Occipital lobe (tissue), 2 donors: ENCODE data around the gene FBLIM1. TPM values are rescaled to one million over a fixed set of nuclear protein-coding genes. Genes with fewer than 3 reads are reported as not detected.

ENCODE experiments used
- DNase-seq: peaks from one replicate; lab custom pipeline; 2025; lab: John Stamatoyannopoulos, UW
- total RNA-seq: library from RNA; depleted of rRNA; stranded (reverse); fragments of >200 nt; gene quantifications from one replicate; pipeline ENCODE4 v1.2.3, GENCODE V29; 2014

The FBLIM1 gene, protein sequence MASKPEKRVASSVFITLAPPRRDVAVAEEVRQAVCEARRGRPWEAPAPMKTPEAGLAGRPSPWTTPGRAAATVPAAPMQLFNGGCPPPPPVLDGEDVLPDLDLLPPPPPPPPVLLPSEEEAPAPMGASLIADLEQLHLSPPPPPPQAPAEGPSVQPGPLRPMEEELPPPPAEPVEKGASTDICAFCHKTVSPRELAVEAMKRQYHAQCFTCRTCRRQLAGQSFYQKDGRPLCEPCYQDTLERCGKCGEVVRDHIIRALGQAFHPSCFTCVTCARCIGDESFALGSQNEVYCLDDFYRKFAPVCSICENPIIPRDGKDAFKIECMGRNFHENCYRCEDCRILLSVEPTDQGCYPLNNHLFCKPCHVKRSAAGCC
- total RNA-seq: 11.4 TPM

DNA sequence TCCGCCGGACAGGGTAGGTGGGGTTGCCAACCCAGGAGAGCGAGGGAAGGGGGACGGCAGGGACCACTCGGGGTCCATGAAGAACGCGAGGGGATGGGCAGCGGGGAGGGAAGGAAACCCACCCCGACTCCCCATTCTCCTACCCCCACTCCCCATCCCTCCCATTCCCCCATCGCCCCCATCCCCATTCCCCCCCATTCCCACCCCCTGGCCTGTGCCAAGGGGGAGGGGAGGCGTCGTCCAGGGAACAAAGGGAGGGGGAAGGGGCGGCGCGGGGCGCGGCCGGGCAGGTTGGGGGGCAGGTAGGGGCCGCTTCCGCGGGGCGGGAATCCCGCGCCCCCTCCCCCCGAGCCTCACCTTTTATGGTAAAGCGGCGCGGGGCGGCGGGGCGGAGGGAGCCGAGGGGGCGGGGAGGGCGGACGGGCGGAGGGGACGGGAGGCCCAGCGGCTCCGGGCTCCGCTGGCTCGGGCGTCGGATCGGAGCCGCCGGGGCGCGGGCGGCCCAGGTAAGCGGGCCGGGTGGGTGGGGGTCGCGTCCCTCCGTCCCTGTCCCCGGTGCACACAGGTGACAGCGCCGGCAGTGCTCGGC is at the start of gene FBLIM1:
Gene FBLIM1, plus strand, starts transcription at position 453 of the 589 bp plus-strand sequence. CDS start 6,189 bp downstream, outside the sequence.
- DNase-seq: no peak

DNA sequence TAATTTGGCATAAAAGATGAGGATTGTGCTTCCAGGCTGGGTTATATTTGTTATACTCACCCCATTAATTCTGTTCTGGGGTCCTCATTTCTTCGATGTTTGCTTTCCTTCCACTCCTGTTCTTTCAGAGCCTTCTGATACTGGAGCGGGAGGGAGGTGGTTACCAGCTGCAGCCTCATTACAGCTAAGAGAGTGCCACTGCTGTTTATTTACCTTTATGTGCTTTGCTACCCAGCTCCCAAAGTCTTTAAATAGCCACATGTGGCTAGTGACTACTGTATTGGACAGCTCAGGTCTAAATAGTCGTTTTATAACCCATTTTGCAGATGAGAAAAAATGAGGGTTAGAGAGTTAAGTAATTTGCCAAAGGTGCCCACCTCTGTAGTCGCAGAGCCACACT is 49.4 kb upstream of the FBLIM1 start:
- no peak for DNase-seq

DNA sequence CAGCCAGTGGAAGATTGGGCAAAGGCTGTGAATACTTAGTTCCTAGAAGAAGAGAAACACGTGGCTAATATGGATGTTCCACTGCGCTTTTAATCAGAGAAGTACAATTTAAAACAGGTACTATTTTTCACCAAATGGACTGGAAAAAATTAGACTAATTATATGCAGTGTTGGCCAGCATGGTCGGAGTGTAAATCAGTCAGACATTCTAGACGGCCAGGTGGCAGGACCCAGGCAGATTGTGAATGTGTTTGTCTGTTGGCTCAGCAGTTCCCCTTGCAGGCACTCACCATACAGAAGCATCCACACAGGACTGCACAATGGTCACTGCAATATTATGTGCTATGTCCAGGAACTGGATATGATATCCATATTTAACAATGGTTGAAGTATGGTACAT is 46.4 kb upstream of the FBLIM1 start:
- no peak for DNase-seq

DNA sequence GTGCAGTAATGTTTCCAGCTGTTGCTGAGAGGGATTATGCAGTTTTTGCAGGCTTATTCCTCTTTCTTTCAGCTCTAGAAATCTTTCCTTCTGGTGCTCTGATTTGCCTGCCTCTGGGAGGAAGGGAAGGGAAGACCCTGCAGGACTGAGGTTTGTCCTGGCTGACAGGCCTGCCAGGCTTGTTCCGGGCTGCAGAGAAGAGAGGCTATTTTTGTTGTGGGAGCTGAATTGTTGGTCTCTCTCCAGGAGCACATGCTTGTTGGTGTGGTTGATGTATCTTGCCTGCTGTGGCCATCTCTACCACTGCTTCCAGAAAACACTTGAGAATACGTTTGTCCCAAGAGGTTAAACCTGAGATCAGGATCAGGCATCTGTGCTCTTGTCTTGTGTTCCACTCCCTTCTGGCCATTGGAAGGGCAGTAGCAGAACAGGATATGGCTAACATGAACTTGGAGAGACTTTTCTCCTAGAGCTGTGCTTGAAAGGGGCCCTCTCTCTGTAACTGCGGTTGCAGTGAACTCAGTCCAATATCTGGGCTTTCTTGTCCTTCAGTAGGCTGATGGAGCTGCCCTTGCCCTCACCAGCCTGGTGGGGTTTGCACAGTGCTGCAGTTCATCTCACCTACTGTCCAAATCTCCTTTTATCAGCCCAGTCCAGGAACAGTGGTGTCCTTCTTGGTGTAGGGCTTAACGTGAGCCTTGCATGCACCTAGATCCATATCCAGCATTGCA is 44.0 kb upstream of the FBLIM1 start:
- DNase-seq: peak; percentile 43

DNA sequence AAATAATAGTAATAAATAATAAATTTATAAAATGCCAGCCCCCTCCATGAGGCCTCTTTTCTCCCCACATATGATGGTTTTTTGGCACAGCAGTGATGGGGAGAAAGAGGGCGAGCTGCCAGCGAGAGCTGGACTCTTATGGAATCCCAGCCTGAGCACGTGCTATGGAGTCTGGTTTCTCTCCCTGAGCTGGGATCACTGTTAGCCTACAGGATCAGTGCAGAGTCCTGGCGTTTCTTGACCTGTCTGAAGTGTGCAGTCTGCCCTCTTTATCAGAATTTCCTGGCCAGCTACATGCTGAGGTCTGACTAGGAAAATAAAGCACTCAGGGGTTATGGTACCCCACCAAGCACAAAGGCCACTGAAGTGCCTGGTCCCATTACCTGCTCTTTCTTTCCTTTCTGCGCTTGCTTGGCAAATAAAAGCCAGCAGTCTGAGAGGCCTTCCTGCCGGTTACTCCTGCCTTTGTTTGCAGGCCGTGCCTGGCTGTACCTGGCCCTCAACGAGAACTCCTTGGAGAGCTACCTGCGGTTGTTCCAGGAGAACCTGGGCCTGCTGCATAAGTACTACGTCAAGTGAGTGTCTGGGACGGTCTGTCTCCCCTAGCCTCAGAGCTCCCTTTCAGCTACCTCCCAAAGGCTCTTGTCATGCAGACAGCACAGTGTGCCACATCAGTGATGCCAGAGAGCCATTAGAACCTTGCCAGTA is 41.0 kb upstream of the FBLIM1 start:
- no peak for DNase-seq

DNA sequence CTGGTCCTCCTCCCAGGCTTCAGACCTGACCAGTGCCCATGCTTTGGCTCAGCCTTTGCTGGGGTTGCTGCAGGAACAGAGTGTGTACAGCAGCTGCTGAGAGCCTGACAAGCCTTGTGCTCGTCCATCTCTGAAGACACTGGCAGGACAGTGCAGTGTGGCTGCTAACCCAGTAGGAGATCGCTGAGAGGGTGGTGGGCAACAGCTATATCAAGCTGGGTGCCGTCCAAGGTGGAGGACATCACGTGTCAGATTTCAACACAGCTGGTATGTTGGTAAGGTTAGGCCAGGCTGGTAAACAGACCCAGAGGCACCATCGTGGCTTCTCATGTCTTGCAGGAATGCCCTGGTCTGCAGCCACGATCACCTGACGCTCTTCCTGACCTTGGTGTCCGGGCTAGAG is 40.4 kb upstream of the FBLIM1 start:
- DNase-seq: no peak

DNA sequence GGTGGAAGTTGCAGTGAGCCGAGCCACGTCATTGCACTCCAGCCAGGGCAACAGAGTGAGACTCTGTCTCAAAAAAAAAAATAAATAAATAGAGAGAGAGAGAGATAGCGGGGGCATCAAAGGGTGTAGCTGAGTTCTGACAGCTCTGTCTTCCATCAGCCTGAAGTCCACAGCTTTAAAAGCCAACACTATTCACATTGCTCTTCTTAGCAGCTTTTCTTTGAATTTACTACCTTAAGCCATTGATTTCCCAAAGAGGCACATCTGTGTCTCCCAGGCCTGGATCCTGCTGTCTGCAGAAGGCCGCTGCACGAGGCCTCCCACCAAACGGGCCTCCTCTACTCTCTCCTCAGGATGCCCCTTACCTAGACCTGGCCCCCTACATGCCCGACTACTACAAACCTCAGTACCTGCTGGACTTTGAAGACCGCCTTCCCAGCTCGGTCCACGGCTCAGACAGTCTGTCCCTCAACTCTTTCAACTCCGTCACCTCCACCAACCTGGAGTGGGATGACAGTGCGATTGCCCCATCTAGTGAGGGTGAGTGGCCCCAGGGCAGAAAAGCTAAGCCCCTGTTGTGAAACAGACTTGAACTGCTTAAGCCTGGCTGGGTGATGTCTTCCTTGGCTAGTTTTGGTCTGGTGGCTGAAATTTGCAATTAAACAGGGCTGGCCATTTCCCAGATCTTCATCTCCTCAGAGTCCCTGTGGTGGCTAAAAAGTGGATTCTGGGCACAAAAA is 39.0 kb upstream of the FBLIM1 start:
- no peak for DNase-seq

DNA sequence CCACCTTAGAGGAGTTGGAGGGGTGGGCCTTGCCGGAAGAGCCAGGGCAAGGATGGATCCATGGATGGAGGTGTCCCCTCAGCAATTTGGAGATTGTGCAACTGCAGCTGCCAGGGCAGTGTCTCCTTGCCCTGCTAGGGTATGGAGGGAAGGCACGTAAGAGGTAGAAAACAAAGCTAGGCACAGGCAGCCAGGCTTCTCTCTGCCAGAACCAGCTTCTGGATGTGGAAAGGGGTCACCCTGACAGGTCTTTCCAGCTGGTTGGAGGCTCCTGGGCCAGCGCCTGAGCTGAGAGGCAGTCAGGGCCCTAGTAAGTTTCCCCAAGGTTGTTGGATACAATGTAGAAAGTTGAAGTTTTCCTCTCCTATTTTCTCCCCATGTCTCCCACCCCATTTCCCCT is 37.7 kb upstream of the FBLIM1 start:
- DNase-seq: no peak

DNA sequence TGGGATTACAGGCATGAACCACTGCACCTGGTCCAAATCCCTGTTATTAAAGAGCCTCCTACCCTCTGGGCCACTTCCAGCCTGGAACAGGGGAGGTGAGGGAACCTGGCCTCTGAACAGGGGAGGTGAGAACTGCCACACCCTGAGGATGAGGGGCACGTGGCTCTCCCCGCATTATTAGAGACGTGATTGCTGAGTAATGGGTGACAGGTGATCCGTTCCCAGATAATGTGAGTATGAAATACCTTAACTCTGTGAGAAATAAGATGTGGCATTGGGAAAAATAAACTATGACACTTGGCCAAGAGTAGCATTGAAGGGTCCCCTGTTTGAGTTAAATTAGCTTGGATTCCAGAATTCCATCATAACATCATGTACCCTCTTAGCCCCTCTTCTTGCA is 36.2 kb upstream of the FBLIM1 start:
- DNase-seq: no peak

DNA sequence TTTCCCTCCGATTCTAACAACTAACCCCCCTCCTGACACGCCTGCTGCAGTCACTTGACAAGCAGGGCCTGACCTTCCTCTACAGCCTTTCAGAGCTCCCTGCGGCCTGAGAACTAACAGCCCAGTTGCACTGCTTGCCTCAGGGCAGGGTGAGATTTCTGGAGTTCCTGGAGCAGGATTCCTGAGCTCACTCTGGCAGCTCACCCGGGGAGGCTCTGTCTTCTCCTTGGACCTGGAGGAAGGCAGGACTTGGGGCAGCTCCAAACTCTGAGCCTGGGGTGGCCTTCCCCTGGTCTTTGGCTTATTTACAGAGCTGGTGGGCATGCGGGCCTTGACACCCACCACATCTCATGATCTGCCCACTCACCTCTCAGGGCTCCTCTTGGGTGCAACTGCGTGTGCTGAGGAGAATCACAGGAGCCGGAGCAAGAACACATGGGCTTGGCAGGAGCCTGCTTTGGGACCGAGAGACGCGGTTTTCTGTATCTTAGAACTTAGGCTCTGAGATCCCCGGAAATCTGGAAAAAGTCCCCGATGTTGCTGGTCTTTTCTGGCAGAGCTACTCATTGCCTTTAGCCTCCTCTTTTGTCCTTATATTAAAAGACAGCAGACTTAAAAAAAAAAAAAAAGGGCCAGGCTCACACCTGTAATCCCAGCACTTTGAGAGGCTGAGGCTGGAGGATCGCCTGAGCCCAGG is 35.6 kb upstream of the FBLIM1 start:
- no peak for DNase-seq

DNA sequence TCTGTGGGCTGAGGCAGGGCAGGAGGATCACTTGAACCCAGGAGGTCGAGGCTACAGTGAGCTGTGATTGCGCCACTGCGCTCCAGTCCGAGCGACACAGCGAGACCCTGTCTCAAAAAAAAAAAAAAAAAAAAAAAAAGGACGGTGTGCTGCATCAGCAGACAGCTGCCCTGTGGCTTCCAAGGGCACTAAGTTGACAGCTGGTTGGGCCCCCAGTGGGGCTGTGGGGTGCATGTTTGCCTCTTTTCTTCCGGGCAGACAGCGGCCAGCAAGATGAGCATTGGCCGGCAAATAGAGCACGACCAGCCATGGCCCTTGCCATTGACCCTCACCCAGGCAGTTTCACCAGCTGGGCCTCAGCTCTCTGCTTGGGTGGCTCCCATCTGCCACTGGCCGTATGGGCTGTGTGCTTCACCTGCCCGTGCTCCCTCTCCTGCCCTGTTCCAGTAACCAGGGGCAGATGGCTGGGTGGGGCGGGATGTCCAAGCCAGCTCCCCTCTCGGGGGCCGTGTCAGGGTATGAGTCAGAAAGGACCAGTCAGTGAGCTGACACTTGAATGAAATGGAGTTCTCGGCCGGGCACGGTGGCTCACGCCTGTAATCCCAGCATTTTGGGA is 34.9 kb upstream of the FBLIM1 start:
- DNase-seq: no peak

DNA sequence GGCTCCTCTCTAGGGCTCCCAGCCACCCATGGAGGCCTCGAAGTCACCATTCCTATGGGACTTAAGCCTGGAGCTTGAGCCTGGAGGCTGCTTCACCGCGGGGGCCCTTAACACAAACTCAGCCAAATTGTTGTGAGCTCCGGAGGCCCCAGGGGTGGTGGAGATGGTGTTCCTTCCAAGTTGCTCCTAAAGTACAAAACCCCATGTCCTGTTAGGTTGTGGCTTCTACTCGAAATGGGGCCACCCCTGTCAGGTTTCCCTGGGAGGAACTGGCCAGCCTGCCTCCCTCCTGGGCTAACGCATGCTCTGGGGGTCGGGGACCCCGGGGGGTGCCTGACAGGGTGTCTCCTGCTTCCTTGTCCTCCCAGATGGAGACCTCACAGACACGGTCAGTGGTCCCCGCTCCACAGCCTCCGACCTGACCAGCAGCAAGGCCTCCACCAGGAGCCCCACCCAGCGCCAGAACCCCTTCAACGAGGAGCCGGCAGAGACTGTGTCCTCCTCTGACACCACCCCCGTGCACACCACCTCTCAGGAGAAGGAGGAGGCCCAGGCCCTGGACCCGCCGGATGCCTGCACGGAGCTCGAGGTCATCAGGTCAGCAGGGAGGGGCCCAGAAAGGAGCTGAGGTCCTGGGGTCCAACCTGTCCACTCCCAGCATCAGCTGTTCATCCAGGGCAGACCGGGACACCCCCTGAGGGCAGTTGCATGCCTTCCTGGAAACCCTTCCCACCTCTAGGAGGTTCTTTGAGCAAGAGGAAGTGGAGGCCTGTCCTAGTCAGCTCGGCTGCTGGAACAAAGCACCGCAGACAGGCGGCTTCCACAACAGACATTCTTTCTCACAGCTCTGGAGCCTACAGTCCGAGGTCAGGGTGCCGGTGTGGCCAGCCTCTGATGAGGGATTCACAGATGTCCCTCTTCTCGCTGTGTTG is 33.4 kb upstream of the FBLIM1 start:
- no peak for DNase-seq

DNA sequence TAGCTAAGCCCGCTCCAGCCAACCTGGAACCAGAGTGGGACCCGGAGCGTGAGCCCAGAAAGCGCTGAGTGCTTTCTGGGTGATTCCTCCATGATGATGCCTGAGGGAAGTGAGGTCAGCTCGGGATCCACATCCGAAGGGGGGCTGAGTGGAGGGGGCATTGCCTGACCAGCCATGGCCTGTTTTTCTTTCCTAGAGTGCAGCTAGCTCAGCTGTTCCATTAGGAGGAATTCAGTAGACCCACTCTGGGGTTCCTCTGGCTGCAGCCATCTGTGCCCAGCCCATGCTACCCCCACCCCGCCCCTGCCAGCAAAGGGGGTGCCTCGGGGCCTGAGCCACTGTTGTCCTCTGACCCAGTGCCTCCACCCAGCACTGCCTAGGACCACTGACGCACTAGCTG is 32.1 kb upstream of the FBLIM1 start:
- DNase-seq: no peak

DNA sequence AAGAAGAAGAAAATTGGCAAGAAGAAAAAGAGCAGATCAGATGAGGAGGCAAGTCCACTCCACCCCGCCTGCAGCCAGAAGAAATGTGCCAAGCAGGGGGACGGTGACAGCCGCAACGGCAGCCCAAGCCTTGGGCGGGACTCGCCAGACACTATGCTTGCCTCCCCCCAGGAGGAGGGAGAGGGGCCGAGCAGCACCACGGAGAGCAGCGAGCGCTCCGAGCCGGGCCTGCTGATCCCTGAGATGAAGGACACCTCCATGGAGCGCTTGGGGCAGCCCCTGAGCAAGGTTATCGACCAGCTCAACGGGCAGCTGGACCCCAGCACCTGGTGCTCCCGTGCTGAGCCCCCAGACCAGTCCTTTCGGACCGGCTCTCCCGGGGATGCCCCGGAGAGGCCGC is 31.6 kb upstream of the FBLIM1 start:
- DNase-seq: no peak

DNA sequence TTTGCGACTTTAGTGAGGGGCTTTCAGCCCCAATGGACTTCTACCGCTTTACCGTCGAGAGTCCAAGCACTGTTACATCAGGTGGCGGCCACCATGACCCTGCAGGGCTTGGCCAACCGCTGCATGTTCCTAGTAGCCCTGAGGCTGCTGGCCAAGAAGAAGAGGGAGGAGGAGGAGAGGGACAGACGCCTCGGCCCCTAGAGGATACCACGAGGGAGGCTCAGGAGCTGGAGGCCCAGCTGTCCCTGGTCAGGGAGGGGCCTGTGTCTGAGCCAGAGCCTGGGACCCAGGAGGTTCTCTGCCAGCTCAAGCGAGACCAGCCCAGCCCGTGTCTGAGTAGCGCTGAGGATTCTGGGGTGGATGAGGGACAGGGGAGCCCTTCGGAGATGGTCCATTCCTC is 31.2 kb upstream of the FBLIM1 start:
- DNase-seq: no peak

DNA sequence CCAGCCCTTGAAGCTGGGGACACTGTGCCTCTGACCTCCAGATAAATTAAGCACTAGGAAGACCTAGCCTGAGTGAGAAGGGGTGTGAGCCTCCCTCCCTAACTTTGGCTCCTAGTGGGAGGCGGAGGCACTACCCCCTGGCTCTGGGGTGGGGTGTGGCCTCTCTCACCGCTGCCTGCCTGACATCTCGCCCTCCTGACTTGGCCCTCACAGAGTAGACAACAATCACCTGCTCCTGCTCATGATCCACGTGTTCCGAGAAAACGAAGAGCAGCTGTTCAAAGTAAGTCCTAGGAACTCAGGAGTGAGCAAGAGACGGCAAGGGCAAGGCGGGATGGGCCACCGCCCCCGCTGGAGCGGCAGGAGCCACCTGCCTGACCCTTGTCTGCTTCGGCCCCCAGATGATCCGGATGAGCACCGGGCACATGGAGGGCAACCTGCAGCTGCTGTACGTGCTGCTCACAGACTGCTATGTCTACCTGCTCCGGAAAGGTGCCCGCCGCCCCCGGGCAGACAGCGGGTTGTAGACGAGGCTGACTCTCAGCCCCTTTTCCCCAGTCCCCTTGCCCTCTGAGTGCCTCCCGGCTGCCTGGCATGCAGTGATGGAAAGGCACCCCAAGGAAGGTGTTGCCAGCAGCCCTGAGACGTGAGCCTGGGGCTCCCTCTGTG is 30.6 kb upstream of the FBLIM1 start:
- DNase-seq: no peak

DNA sequence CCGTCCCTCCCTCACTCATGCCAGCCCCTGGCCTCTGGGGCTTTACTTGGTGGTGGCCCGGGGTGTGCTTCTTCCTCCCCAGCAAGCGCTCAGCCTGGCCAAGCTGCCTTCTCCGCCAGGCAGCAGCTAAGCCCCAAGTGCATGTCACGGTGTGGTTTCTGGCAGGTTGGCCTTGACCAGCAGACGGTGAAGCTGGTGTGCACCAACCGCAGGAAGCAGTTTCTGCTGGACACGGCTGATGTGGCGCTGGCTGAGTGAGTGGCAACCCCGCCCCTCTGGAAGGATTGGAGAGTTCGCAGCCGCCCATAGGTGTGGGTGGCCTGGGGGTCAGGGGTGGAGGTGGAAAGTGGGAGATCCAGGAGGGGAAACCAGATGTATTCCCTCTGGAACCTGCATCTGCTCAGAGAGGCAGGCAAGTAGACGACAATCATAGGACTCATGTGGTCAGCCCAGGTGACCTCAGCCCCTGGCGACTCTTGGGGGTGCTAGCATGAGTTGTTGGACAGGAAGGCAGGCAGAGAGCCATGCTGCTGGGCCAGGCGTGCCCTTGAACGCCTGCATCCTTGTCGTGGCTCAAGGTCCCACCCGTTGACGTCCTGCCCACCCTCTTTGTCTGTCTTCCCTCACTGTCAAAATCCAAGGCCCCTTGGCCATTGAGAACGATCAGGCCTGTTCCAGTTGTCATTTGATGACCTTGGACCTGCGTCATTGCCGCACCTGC is 29.5 kb upstream of the FBLIM1 start:
- DNase-seq: no peak

DNA sequence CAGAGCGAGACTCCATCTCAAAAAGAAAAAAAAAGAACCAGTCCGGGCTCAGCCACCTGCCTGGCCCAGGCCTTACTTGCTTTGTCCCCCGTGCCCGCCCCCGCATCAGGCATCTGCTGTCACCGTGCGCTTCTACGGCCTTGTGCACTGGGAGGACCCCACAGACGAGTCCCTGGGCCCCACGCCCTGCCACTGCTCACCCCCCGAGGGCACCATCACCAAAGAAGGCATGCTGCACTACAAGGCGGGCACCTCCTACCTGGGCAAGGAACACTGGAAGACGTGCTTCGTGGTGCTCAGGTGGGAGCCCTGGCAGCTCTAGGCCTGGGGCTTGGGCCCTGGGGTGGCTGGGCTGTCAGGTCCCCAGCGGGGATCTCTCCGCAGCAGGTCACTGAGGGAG is 28.2 kb upstream of the FBLIM1 start:
- DNase-seq: no peak
